ENCODE data around the gene NEDD8. TPM values are rescaled to one million over a fixed set of nuclear protein-coding genes. Genes with fewer than 3 reads are reported as not detected.
"Not testable (repeated sequence)": the region's sequence is repeated elsewhere in the genome, so short reads cannot be mapped to it uniquely, and the experiment has no call there.

Gene NEDD8
- total RNA-seq, 2 experiments from 2014 or later, result 181 to 205 TPM

DNA sequence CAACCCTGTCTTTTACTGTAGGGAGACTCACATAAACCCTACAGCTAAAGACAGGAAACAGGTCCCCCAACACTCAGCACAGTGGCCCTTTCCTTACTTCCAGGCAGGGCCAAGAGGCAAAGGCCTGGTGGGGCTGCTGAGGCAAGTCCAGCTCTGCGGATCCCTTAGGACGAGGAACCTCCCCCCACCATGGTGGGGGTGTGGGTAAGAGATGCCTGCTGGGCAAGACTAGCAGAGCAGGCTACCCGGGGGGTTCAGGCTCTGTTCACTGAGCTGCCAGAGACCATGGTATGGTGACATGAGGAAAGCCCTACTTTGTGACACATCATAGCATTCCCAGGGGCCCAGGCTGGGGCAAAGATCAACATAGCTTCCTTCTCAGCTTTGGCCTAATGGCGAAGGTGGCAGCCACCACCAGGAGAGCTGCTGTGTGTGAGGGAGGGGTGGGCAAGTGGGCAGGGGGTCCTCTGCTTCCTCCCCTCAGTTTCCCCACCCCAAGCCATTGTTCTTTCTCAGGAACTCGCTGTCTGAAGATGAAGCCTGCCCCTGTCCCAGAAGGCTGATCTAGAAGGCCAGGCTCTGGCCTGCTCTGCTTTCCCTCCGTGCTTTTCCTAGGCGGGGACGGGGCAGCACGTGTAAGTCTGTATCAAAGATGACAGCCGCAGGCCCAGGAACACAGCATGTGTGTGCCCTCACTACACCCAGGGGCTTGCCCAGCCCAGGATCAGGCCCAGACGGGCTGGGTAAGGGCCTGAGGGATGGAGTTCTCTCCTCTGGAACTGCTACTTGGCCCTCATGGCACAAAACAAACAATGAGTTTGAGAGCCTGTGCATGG is 20.3 kb upstream of the NEDD8 start:
- ATAC-seq, result no peak
- peaks cover 38% of the 10 kb centered on the region for H3K4me1 Mint-ChIP-seq
- peaks cover 8% of the 10 kb centered on the region for H3K36me3 Mint-ChIP-seq
- CTCF ChIA-PET, result interaction anchor here (1.0 to 21.6 kb wide), 5 partner anchors 10 to 52 kb away, joined by 3 to 541 read pairs (median 22); partner anchors contain the start of genes CIDEB, DHRS1, LTB4R and LTB4R2
- H3K4me3 Mint-ChIP-seq, result no peak overlapping the region
- no peaks in the 10 kb centered on the region for H3K9me3 Mint-ChIP-seq (ENCODE audit: low read depth)
- no peaks in the 10 kb centered on the region for H3K27me3 Mint-ChIP-seq
- DNase-seq, result no peak
- H3K27ac Mint-ChIP-seq, result no peak overlapping the region

DNA sequence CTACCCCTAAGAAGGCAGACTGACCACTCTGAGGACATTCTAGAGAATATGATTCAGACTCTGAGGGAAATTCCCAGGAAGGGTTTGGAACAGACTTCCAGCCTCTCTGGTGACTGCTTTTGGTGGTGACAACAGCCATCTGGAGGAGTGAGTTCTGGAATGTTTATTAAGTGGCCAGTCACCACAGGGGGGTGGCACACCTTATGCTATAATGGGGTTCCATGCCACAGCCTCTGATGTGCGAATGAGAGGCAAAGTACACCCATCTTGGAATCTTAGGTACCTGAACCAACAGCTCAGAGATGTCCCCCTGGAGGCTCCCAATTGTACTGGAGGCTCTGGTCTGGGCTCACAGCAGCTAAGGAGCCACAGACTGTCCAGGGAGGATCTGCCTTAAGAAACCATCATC is 19.7 kb upstream of the NEDD8 start:
- CTCF ChIA-PET, result interaction anchor here (1.0 to 21.6 kb wide), 6 partner anchors 9 to 52 kb away, joined by 3 to 541 read pairs (median 14); partner anchors contain the start of genes CIDEB, DHRS1, LTB4R and LTB4R2
- Mint-ChIP-seq H3K4me3 (no peak overlapping the region), H3K27ac (no peak overlapping the region), H3K4me1 (peaks cover 43% of the 10 kb centered on the region), H3K27me3 (no peaks in the 10 kb centered on the region), H3K36me3 (peaks cover 10% of the 10 kb centered on the region), H3K9me3 (ENCODE audit: low read depth) (no peaks in the 10 kb centered on the region)
- DNase-seq, result no peak
- ATAC-seq, result no peak

DNA sequence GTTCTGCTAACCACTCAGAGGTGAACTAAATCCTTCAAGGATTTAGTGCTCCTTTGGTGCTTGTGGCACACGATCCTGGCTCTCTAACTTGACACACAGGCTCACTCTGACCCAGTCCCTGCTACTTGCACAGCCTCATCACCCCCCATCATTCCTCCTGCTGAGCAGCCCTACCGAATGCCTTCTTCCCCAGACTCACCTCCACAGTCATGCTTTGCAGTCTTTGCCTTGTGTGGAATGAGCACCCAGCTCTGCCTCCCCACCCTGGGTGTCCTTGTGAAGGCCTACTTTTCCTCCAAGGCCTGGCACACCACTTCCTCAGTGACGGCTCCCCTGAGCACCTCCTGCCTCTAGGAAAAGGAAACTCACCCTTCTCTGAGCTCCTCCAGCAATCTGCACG is 18.2 kb upstream of the NEDD8 start:
- CTCF ChIA-PET, result interaction anchor here (1.6 to 21.6 kb wide), 4 partner anchors 8 to 54 kb away, joined by 5 to 541 read pairs (median 148); partner anchors contain the start of genes CIDEB, DHRS1, LTB4R and LTB4R2
- H3K9me3 Mint-ChIP-seq (ENCODE audit: low read depth), result no peaks in the 10 kb centered on the region
- no peaks in the 10 kb centered on the region for H3K27me3 Mint-ChIP-seq
- H3K4me1 Mint-ChIP-seq, result peaks cover 50% of the 10 kb centered on the region
- H3K36me3 Mint-ChIP-seq, result peaks cover 10% of the 10 kb centered on the region
- no peak for DNase-seq
- ATAC-seq, result no peak
- H3K4me3 Mint-ChIP-seq, result peak overlapping the region; percentile 51
- peak overlapping the region; percentile 57 for H3K27ac Mint-ChIP-seq

DNA sequence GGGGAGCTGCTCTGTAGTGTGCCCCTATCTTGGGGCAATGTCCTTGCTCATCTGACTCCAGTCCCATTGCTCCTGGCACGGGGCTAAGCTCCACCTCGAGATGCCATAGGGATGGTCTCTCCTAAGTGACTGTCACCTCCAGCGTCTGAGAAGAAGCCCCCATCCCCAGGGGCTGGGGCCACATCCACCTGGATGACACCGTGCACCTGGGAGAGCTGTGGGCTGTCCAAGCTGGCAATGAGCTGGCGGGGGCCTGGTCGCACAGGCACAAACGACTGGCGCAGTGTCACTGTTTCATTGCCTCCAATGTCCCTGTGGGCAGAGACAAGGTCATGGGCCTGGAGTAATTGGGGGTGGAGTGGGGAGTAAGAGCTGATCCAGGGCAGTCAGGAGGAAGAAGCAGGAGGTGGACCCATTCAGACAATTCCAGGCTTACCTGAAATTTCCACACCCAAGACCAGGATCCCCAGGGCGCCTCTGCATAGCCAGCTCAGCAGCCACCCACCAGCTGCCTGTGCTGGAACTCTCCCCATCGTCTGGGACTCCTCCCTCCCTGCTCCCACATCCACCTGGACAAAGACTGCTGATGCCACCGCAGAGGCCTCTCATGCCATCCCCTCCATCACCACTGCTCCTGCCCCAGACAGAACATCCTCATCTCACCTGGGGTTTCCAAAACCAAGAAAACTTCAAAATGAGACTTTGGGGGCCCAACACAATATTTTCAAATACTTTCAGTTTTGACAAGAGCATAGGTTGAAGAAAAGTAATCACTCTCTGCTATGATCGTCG is 17.3 kb upstream of the NEDD8 start:
- Mint-ChIP-seq H3K27me3 (no peaks in the 10 kb centered on the region), H3K9me3 (ENCODE audit: low read depth) (no peaks in the 10 kb centered on the region), H3K27ac (peak overlapping the region; percentile 80)

DNA sequence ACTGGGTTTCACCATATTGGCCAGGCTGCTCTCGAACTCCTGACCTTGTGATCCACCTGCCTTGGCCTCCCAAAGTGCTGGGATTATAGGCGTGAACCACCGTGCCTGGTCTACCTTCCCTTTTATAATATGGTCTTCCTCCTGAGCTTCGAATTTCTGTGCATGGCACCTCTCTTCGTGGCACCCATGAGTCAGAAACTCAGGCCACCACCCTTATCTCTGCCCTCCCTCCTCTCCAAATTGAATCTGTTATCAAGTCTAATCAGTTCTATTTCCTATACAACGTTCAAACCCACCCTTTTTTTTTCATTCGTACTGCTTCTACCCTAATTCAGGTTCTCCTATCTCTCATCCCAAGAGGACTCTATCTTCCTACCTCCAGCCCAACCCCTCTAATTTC is 15.3 kb upstream of the NEDD8 start:
- H3K4me1 Mint-ChIP-seq, result peaks cover 60% of the 10 kb centered on the region
- H3K27me3 Mint-ChIP-seq, result no peaks in the 10 kb centered on the region
- ATAC-seq, result no peak
- H3K36me3 Mint-ChIP-seq, result peaks cover 10% of the 10 kb centered on the region
- CTCF ChIA-PET, result interaction anchor here (0.9 to 21.6 kb wide), 12 partner anchors 8 to 183 kb away, joined by 3 to 541 read pairs (median 6); partner anchors contain the start of genes ADCY4, CBLN3, CIDEB and DHRS1
- peak overlapping the region; percentile 96 for H3K27ac Mint-ChIP-seq
- peak overlapping the region; percentile 21 for H3K4me3 Mint-ChIP-seq
- no peaks in the 10 kb centered on the region for H3K9me3 Mint-ChIP-seq (ENCODE audit: low read depth)
- DNase-seq, result no peak

More for the DNA sequence above, 17.3 kb upstream of the NEDD8 start:
- Mint-ChIP-seq H3K4me1 (peaks cover 53% of the 10 kb centered on the region), H3K4me3 (peak overlapping the region; percentile 51), H3K36me3 (peaks cover 10% of the 10 kb centered on the region)
- DNase-seq, result no peak
- no peak for ATAC-seq
- CTCF ChIA-PET, result interaction anchor here (5.5 to 21.6 kb wide), 3 partner anchors 23 to 181 kb away, joined by 21 to 541 read pairs (median 275); partner anchors contain the start of genes CBLN3, CIDEB, DHRS1 and KHNYN

DNA sequence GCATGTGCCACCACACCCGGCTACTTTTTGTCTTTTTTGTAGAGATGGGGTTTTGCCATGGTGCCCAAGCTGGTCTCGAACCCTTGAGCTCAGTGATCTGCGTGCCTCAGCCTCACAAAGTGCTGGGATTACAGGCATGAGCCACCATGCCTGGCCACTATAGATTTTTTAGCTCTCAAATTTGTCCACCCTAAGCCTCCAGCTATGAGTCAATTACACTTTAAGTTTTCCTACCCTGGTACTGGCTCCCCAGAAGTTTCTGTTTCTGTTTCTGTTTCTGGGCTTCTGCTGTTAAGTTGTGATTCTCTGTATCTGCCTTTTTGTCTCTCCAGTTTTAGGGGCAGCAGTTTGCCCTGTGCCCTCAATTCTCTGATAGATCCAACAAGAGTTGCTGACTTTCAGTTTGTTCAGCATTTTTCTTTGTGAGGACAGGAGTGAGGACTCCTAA is 14.6 kb upstream of the NEDD8 start:
- Mint-ChIP-seq H3K4me3 (peak overlapping the region; percentile 64), H3K27ac (peak overlapping the region; percentile 96), H3K9me3 (ENCODE audit: low read depth) (no peaks in the 10 kb centered on the region), H3K4me1 (peaks cover 62% of the 10 kb centered on the region), H3K36me3 (peaks cover 10% of the 10 kb centered on the region), H3K27me3 (no peaks in the 10 kb centered on the region)
- DNase-seq (peak; percentile 64), ATAC-seq (peak; percentile 25)
- CTCF ChIA-PET, result interaction anchor here (0.6 to 21.6 kb wide), 14 partner anchors 8 to 779 kb away, joined by 3 to 541 read pairs (median 6); partner anchors contain the start of genes ADCY4, CBLN3, CIDEB and DHRS1

DNA sequence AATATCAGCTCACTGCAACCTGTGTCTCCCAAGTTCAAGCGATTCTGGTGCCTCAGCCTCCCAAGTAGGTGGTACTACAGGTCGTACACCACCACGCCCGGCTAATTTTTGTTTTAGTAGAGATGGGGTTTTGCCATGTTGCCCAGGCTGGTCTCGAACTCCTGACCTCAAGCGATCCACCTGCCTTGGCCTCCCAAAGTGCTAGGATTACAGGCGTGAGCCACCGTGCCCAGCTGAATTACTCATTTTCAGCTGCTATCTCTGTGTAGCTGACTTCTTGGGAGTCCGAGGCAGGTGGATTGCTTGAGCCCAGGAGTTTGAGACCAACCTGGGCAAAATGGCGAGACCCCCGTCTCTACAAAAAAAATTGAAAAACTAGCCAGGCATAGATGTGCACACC is 13.2 kb upstream of the NEDD8 start:
- CTCF ChIA-PET, result interaction anchor here (1.2 to 21.6 kb wide), 7 partner anchors 12 to 186 kb away, joined by 3 to 541 read pairs (median 21); partner anchors contain the start of genes ADCY4, CBLN3, CIDEB and DHRS1
- not testable (repeated sequence) for ATAC-seq; H3K4me3 Mint-ChIP-seq; DNase-seq; H3K27ac Mint-ChIP-seq; H3K9me3 Mint-ChIP-seq (ENCODE audit: low read depth); H3K27me3 Mint-ChIP-seq
- Mint-ChIP-seq H3K36me3 (peaks cover 17% of the 10 kb centered on the region), H3K4me1 (peaks cover 64% of the 10 kb centered on the region)

DNA sequence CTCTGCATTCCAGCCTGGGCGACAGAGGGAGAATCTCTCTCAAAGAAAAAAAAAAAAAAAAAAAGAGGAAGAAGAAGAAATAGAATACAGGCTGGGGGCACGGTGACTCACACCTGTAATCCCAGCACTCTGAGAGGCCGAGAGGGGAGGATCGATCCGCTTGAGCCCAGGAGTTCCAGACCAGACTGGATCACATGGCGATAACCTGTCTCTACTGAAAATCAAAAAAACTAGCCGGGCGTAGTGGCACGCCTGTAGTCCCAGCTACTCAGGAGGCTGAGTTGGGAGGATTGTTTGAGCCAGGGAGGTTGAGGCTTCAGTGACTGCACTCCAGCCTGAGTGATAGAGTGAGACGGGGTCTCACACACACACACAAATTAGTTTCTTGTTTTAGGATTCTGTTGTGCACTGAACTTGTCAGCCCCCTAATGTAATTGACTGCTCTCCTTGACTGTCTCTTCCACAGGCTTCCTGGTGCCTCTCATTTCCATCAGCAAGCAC is 11.2 kb upstream of the NEDD8 start:
- H3K4me1 Mint-ChIP-seq, result peaks cover 62% of the 10 kb centered on the region
- no peak for DNase-seq
- no peak for ATAC-seq
- H3K36me3 Mint-ChIP-seq, result peaks cover 29% of the 10 kb centered on the region
- CTCF ChIA-PET, result interaction anchor here (0.7 to 21.6 kb wide), 26 partner anchors 9 to 198 kb away, joined by 3 to 541 read pairs (median 12); partner anchors contain the start of genes ADCY4, CBLN3, CHMP4A and CIDEB
- H3K9me3 Mint-ChIP-seq (ENCODE audit: low read depth), result no peaks in the 10 kb centered on the region
- H3K27ac Mint-ChIP-seq, result peak overlapping the region; percentile 100
- H3K4me3 Mint-ChIP-seq, result peak overlapping the region; percentile 96
- H3K27me3 Mint-ChIP-seq, result no peaks in the 10 kb centered on the region

DNA sequence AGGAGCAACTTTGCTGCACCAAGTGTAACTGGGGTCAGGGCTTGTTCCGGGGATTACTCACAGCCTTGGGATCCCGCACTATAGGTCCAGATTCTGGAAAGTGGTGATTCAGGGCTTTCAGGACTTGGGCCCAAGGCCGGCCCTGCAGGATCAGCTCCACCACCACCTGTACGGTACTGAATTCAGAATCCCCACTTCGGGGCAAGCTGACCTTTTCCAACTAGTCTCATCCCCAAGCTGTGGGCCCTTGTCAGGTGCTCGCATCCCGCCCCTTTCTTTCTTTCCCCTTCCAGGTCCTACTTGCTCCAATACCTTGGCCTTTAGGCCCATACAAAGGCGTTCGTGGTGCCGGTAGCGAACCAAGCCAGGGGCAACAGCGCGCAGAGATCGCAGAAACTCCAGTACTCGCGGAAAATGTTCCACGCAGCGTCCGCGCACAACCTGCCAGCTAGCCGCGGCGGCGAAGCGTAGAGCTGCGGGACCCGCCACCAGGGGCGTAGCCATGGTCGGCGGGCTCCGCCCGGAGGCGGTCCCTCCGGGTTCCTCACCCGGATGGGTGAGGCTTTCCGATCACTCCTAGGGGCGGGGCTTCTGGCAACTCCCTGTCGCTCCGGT is 9.8 kb upstream of the NEDD8 start:
- H3K27ac Mint-ChIP-seq, result peak overlapping the region; percentile 100
- H3K4me1 Mint-ChIP-seq, result peaks cover 59% of the 10 kb centered on the region
- ATAC-seq, result peak; percentile 83
- H3K4me3 Mint-ChIP-seq, result peak overlapping the region; percentile 96
- peak; percentile 96 for DNase-seq
- CTCF ChIA-PET, result interaction anchor here (0.7 to 21.6 kb wide), 27 partner anchors 9 to 199 kb away, joined by 3 to 541 read pairs (median 12); partner anchors contain the start of genes ADCY4, CBLN3, CHMP4A and CIDEB
- H3K9me3 Mint-ChIP-seq (ENCODE audit: low read depth), result no peaks in the 10 kb centered on the region
- H3K36me3 Mint-ChIP-seq, result peaks cover 38% of the 10 kb centered on the region
- no peaks in the 10 kb centered on the region for H3K27me3 Mint-ChIP-seq

DNA sequence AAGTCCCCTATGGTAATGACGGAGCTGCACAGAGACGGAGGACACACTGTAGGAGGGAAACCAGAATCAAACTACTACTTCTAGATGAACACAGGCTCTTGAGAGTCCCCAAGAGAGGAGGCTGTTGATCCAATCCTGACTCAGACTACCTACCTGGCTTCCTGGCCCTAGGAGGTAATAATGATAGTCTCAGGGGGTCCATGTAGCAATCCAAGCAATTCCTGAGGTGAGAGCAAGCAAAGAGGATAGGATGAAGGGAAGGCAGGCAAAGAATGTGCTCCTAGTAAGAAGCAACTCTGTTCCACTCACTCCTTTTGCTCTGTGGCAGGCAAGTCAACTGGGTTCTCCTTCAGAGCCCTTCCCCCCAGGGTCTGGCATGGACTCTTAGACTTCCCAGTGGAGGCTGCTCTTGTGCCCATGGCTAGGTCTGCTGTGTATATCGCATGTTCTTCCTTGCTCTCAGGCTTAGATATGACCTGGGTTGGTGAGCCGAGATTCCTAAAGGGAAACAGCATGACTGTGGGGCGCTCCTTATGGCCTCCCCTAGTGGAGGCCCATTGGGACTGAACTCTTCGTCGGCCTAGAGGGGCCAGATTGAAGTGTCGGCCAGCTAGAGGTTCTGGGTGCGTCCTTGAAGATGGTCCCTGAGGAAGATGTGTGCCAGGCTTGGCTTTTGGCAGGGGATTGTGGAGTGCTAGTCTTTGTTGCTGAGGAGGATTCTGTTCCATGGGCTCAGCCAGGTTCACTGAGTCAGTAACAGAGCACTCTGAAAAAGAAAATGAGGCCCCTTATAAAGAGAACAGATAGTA is 8.1 kb upstream of the NEDD8 start:
- peak overlapping the region; percentile 96 for H3K4me3 Mint-ChIP-seq
- no peak for DNase-seq
- peaks cover 63% of the 10 kb centered on the region for H3K4me1 Mint-ChIP-seq
- peaks cover 50% of the 10 kb centered on the region for H3K36me3 Mint-ChIP-seq
- H3K9me3 Mint-ChIP-seq (ENCODE audit: low read depth), result no peaks in the 10 kb centered on the region
- CTCF ChIA-PET, result interaction anchor here (11.6 to 21.6 kb wide), 3 partner anchors 32 to 91 kb away, joined by 112 to 541 read pairs (median 275); partner anchors contain the start of genes ADCY4, CIDEB, DHRS1 and LTB4R
- no peak for ATAC-seq
- H3K27me3 Mint-ChIP-seq, result no peaks in the 10 kb centered on the region
- H3K27ac Mint-ChIP-seq, result peak overlapping the region; percentile 38

DNA sequence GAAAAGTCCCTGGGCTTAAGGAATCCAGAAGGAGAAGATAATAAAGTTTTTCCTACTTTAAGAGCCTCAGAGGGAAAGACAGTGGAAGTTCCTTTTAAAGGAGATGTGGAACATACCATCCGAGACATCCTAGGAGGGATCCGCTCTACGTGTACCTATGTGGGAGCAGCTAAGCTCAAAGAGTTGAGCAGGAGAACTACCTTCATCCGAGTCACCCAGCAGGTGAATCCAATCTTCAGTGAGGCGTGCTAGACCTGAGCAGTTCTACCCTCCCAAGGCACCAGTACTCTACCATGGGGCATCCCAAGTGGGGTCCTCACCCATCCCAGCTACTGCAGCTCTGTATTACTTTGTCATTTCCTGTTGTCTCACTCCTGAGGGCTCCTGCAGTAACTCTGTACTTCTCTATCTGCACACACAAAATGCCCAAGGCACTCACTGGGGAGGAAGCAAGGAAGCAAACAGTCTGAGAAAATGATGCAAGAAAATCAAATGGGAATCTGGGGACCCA is 6.4 kb upstream of the NEDD8 start:
- ATAC-seq, result no peak
- Mint-ChIP-seq H3K36me3 (peaks cover 57% of the 10 kb centered on the region), H3K4me1 (peaks cover 72% of the 10 kb centered on the region), H3K9me3 (ENCODE audit: low read depth) (no peaks in the 10 kb centered on the region), H3K4me3 (no peak overlapping the region), H3K27me3 (no peaks in the 10 kb centered on the region), H3K27ac (no peak overlapping the region)
- CTCF ChIA-PET, result interaction anchor here (0.9 to 21.6 kb wide), 6 partner anchors 8 to 193 kb away, joined by 3 to 541 read pairs (median 7); partner anchors contain the start of genes ADCY4, CIDEB, DHRS1 and LTB4R
- DNase-seq, result no peak
